GM12878 (cell line): ENCODE measurements around the gene CASP6. TPM values are rescaled to one million over a fixed set of nuclear protein-coding genes. Genes with fewer than 3 reads are reported as not detected.

ENCODE experiments used
- CREB1 ChIP-seq: IDR thresholded peaks from 2 replicates; pipeline ENCODE4 v1.6.1; 2012; ENCODE audit warnings: low read depth, mild to moderate bottlenecking, inconsistent platforms
- IRF4 ChIP-seq: IDR thresholded peaks from 2 replicates; pipeline ENCODE4 v1.6.1; 2011; ENCODE audit warnings: low read depth, low read length
- MYB ChIP-seq: fragments of 150-350 bp; IDR thresholded peaks from 2 replicates; pipeline ENCODE4 v1.6.1; 2014; ENCODE audit warnings: mild to moderate bottlenecking, low read depth, low read length, borderline replicate concordance
- NFYA ChIP-seq: IDR thresholded peaks from 2 replicates; pipeline ENCODE4 v1.6.1; 2011; ENCODE audit warnings: low read depth, mild to moderate bottlenecking, low read length, improper control_type of control experiment, borderline replicate concordance
- NR2F1 ChIP-seq: fragments of 450-650 bp; conservative IDR thresholded peaks from 2 replicates; pipeline ENCODE4 v1.6.1; 2017; ENCODE audit warnings: mild to moderate bottlenecking
- SRF ChIP-seq, 2 experiments: IDR thresholded peaks; 2 replicates each; pipeline ENCODE4 v1.6.1; 2011; ENCODE audit warnings: low read depth in 2 of 2, low read length in 2 of 2, mild to moderate bottlenecking in 1 of 2, moderate library complexity in 1 of 2
- STAT1 ChIP-seq: fragments of 450-650 bp; conservative IDR thresholded peaks from 2 replicates; pipeline ENCODE4 v1.6.1; 2014; ENCODE audit warnings: antibody characterized with exemption, mild to moderate bottlenecking
- TCF3 ChIP-seq: IDR thresholded peaks from 2 replicates; pipeline ENCODE4 v1.6.1; 2012; ENCODE audit warnings: low read depth, mild to moderate bottlenecking, low read length, borderline replicate concordance; ENCODE audit not compliant: insufficient read depth
- polyA plus RNA-seq, 11 experiments: library from polyadenylated mRNA; depleted of rRNA in 4 of 11; unstranded in 6 of 11; stranded (reverse) in 5 of 11; fragments of >200 nt; fragmentation: Nextera tagmentation in 4 of 11; fragmentation: Illumina TruSeq in 1 of 11; extraction: Ambion mirVana in 4 of 11; extraction: Trizol in 1 of 11; gene quantifications; 1 replicate in 1 of 11; 2 replicates in 10 of 11; pipeline versions ENCODE4 v1.2.1 to v1.2.3, GENCODE V29; 2011 to 2016; ENCODE audit warnings: inconsistent platforms in 2 of 11, missing spikeins in 2 of 11, low read depth in 1 of 11
- total RNA-seq, 4 experiments: library from RNA; depleted of rRNA in 3 of 4; stranded (reverse); fragments of >200 nt in 3 of 4; fragmentation: Illumina TruSeq in 1 of 4; extraction: Trizol in 1 of 4; gene quantifications; 2 replicates each; pipeline versions ENCODE4 v1.2.1 to v1.2.3, GENCODE V29; 2013 to 2021
- TF ChIP-seq, protein P1 (sequence below): IDR thresholded peaks from 2 replicates; pipeline ENCODE4 v1.6.1; 2012; ENCODE audit warnings: mild to moderate bottlenecking, low read depth, low read length
- TF ChIP-seq, protein P2 (sequence below), 3 experiments: IDR thresholded peaks in 2 of 3; conservative IDR thresholded peaks in 1 of 3; 2 replicates each; pipeline ENCODE4 v1.5.1; 2011; ENCODE audit warnings: low read depth in 3 of 3, low read length in 3 of 3, mild to moderate bottlenecking in 3 of 3, control low read depth in 2 of 3, moderate library complexity in 2 of 3, inconsistent platforms in 1 of 3, mixed read lengths in 1 of 3; ENCODE audit not compliant: control insufficient read depth in 2 of 3, insufficient read depth in 1 of 3; ENCODE audit errors: extremely low read depth in 1 of 3
- TF ChIP-seq, protein P3 (sequence below): fragments of 450-650 bp; IDR thresholded peaks from 2 replicates; pipeline ENCODE4 v1.6.1; 2017; ENCODE audit warnings: mild to moderate bottlenecking, low read depth, inconsistent platforms; ENCODE audit not compliant: poor library complexity, severe bottlenecking

CASP6 gene
- total and polyA plus RNA-seq, 10 of the 15 experiments (the other 5 are each of a cell fraction or from before 2014, with no cell fraction given) = 20.0 to 66.8 (median 30.8) TPM

DNA sequence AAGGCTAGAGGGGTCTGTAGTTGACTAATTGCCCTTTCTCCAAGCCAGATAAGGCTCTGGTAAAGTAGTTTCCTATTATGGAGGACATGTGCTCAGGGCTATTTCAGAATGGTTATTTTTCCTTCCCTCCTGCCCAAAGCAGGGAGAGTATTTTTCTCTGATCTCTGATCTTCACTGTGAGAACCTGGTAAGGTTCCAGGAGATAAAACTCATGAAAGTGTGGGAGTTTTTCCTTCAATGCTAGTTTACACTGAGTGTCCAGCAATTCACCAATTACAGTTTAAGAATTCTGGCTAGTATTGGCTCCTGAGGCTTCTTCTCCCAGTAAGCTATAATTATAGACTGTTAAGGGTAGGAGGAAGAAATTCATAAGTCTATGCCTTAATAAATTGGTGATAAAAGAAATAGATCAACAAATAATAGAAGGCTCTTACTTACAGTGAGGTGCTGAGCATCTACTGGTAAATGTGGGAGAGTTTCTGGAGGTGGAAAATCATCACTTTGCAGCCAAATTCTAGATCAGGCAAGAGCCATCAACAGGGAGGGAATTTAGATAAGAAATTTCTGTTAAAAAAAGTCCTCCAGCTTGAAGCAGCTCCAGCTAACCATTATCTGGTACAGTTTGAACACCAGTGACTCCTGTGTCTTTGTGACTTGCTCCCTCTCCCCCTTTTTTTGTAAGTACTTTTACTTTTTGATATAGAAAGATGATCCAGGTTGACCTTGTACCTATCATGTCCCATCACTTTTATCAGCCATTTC is 30.9 kb downstream of the CASP6 start (continued):
- TF ChIP-seq, protein P1, sequence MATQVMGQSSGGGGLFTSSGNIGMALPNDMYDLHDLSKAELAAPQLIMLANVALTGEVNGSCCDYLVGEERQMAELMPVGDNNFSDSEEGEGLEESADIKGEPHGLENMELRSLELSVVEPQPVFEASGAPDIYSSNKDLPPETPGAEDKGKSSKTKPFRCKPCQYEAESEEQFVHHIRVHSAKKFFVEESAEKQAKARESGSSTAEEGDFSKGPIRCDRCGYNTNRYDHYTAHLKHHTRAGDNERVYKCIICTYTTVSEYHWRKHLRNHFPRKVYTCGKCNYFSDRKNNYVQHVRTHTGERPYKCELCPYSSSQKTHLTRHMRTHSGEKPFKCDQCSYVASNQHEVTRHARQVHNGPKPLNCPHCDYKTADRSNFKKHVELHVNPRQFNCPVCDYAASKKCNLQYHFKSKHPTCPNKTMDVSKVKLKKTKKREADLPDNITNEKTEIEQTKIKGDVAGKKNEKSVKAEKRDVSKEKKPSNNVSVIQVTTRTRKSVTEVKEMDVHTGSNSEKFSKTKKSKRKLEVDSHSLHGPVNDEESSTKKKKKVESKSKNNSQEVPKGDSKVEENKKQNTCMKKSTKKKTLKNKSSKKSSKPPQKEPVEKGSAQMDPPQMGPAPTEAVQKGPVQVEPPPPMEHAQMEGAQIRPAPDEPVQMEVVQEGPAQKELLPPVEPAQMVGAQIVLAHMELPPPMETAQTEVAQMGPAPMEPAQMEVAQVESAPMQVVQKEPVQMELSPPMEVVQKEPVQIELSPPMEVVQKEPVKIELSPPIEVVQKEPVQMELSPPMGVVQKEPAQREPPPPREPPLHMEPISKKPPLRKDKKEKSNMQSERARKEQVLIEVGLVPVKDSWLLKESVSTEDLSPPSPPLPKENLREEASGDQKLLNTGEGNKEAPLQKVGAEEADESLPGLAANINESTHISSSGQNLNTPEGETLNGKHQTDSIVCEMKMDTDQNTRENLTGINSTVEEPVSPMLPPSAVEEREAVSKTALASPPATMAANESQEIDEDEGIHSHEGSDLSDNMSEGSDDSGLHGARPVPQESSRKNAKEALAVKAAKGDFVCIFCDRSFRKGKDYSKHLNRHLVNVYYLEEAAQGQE = no peak
- TF ChIP-seq, protein P2, sequence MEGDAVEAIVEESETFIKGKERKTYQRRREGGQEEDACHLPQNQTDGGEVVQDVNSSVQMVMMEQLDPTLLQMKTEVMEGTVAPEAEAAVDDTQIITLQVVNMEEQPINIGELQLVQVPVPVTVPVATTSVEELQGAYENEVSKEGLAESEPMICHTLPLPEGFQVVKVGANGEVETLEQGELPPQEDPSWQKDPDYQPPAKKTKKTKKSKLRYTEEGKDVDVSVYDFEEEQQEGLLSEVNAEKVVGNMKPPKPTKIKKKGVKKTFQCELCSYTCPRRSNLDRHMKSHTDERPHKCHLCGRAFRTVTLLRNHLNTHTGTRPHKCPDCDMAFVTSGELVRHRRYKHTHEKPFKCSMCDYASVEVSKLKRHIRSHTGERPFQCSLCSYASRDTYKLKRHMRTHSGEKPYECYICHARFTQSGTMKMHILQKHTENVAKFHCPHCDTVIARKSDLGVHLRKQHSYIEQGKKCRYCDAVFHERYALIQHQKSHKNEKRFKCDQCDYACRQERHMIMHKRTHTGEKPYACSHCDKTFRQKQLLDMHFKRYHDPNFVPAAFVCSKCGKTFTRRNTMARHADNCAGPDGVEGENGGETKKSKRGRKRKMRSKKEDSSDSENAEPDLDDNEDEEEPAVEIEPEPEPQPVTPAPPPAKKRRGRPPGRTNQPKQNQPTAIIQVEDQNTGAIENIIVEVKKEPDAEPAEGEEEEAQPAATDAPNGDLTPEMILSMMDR (IDR thresholded peaks at IDR 0.05 in 2 of 3, conservative IDR thresholded peaks at IDR 0.05 in 1 of 3; ENCODE audit: control insufficient read depth in 2 of 3, extremely low read depth in 1 of 3, insufficient read depth in 1 of 3, low read depth in 3 of 3, low read length in 3 of 3) = no peak
- TF ChIP-seq CREB1 (no peak), IRF4 (no peak), NR2F1 (no peak), SRF (IDR thresholded peaks at IDR 0.05; ENCODE audit: low read depth in 2 of 2, low read length in 2 of 2) (no peak), TCF3 (no peak), NFYA (no peak), MYB (no peak), STAT1 (no peak)
- TF ChIP-seq, protein P3, sequence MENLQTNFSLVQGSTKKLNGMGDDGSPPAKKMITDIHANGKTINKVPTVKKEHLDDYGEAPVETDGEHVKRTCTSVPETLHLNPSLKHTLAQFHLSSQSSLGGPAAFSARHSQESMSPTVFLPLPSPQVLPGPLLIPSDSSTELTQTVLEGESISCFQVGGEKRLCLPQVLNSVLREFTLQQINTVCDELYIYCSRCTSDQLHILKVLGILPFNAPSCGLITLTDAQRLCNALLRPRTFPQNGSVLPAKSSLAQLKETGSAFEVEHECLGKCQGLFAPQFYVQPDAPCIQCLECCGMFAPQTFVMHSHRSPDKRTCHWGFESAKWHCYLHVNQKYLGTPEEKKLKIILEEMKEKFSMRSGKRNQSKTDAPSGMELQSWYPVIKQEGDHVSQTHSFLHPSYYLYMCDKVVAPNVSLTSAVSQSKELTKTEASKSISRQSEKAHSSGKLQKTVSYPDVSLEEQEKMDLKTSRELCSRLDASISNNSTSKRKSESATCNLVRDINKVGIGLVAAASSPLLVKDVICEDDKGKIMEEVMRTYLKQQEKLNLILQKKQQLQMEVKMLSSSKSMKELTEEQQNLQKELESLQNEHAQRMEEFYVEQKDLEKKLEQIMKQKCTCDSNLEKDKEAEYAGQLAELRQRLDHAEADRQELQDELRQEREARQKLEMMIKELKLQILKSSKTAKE = no peak
